GM12878 (cell line): ENCODE results near the gene PRR16. TPM values are rescaled to one million over a fixed set of nuclear protein-coding genes. Genes with fewer than 3 reads are reported as not detected.

ENCODE experiments used
- ATAC-seq: fragments of 200-7000 bp; cut with Tn5 transposase; 3 replicates; pipeline ENCODE4 v1.9.1; 2020; ENCODE audit warnings: mild to moderate bottlenecking, moderate library complexity
- BruUV-seq: library from RNA; stranded (reverse); fragments of 400-500 nt; replicated peaks from 2 replicates; lab custom pipeline; 2021; lab: Mats Ljungman, UMichigan
- CTCF ChIA-PET: fragments of 300-600 bp; sonication (Branson Sonifier 250); formaldehyde crosslinking; extraction: SDS; loops from one replicate; lab custom pipeline; 2021; ENCODE audit warnings: inconsistent platforms; lab: Yijun Ruan, JAX
- POLR2A ChIA-PET: fragments of 350-600 bp; formaldehyde crosslinking; extraction: SDS; loops from one replicate; lab custom pipeline; 2021; ENCODE audit warnings: inconsistent platforms; lab: Charles Lee
- RAD21 ChIA-PET: fragments of 300-600 bp; sonication (Branson Sonifier 250); formaldehyde crosslinking; loops from one replicate; lab custom pipeline; 2023; ENCODE audit warnings: antibody characterized with exemption; ENCODE audit not compliant: unreplicated experiment; lab: Charles Lee
- SMC1A ChIA-PET: fragments of 300-600 bp; sonication (Branson Sonifier 250); formaldehyde crosslinking; loops from one replicate; lab custom pipeline; 2023; ENCODE audit not compliant: unreplicated experiment, uncharacterized antibody; lab: Charles Lee
- DNase-seq: peaks from one replicate; pipeline ENCODE4 v3.0.0-alpha.2; 2011; ENCODE audit warnings: low read depth, low spot score
- FAIRE-seq: peaks from 3 replicates; lab custom pipeline; 2011; peaks lifted over from hg19 to GRCh38; lab: Jason Lieb, UNC
- H2AFZ ChIP-seq: 2 replicates; pipeline ENCODE4 v1.6.0; 2011; ENCODE audit warnings: low read depth, low read length, control low read depth; ENCODE audit not compliant: control insufficient read depth
- H3K27ac ChIP-seq: 2 replicates; pipeline ENCODE4 v1.5.1; 2011; ENCODE audit warnings: control low read depth; ENCODE audit not compliant: control insufficient read depth, insufficient read depth
- H3K27me3 ChIP-seq, 2 experiments: replicated peaks in 1 of 2; 2 replicates each; pipeline versions ENCODE4 v1.6.0 to v1.6.1; 2011; ENCODE audit warnings: low read length in 1 of 2; ENCODE audit not compliant: control insufficient read depth in 2 of 2, insufficient read depth in 2 of 2
- H3K36me3 ChIP-seq, 2 experiments: 2 replicates each; pipeline ENCODE4 v1.5.1; 2011; ENCODE audit warnings: low read length in 1 of 2; ENCODE audit not compliant: control insufficient read depth in 2 of 2, insufficient read depth in 2 of 2
- H3K4me1 ChIP-seq: 2 replicates; pipeline ENCODE4 v1.6.1; 2011; ENCODE audit warnings: mild to moderate bottlenecking, low read length, moderate library complexity, mixed read lengths; ENCODE audit not compliant: control insufficient read depth, insufficient read depth
- H3K4me2 ChIP-seq: 2 replicates; pipeline ENCODE4 v1.6.0; 2011; ENCODE audit warnings: control low read depth; ENCODE audit not compliant: control insufficient read depth, insufficient read depth
- H3K4me3 ChIP-seq: fragments of 200-600 bp; sonication (generic); 2 replicates; pipeline ENCODE4 v1.5.1; 2016
- H3K79me2 ChIP-seq: 2 replicates; pipeline ENCODE4 v1.6.0; 2011; ENCODE audit warnings: low read length; ENCODE audit not compliant: control insufficient read depth, insufficient read depth
- H3K9ac ChIP-seq: 2 replicates; pipeline ENCODE4 v1.8.0; 2011; ENCODE audit warnings: low read length, control low read depth, mixed read lengths; ENCODE audit not compliant: control insufficient read depth, insufficient read depth
- H3K9me3 ChIP-seq: replicated peaks from 3 replicates; pipeline ENCODE4 v1.5.1; 2011; ENCODE audit warnings: mild to moderate bottlenecking, low read length; ENCODE audit not compliant: control insufficient read depth, insufficient read depth
- H4K20me1 ChIP-seq: 2 replicates; pipeline ENCODE4 v1.6.0; 2011; ENCODE audit not compliant: control insufficient read depth, insufficient read depth
- CTCF ChIP-seq, 3 experiments: IDR thresholded peaks in 2 of 3; conservative IDR thresholded peaks in 1 of 3; 2 replicates each; pipeline ENCODE4 v1.5.1; 2011; ENCODE audit warnings: low read depth in 3 of 3, low read length in 3 of 3, mild to moderate bottlenecking in 3 of 3, control low read depth in 2 of 3, moderate library complexity in 2 of 3, inconsistent platforms in 1 of 3, mixed read lengths in 1 of 3; ENCODE audit not compliant: control insufficient read depth in 2 of 3, insufficient read depth in 1 of 3; ENCODE audit errors: extremely low read depth in 1 of 3
- HSF1 ChIP-seq: fragments of 150-350 bp; IDR thresholded peaks from 2 replicates; pipeline ENCODE4 v1.6.1; 2014; ENCODE audit warnings: mild to moderate bottlenecking, low read depth, low read length
- IKZF1 ChIP-seq: fragments of 450-650 bp; conservative IDR thresholded peaks from 2 replicates; pipeline ENCODE4 v1.6.1; 2017; ENCODE audit warnings: antibody characterized with exemption, mild to moderate bottlenecking
- RAD21 ChIP-seq: IDR thresholded peaks from 2 replicates; pipeline ENCODE4 v1.6.1; 2011; ENCODE audit warnings: mild to moderate bottlenecking, low read depth, low read length, moderate library complexity; ENCODE audit not compliant: insufficient read depth
- REST ChIP-seq: IDR thresholded peaks from 2 replicates; pipeline ENCODE4 v1.6.1; 2012; ENCODE audit warnings: mild to moderate bottlenecking, low read depth, low read length
- RUNX3 ChIP-seq: IDR thresholded peaks from 2 replicates; pipeline ENCODE4 v1.6.1; 2012; ENCODE audit warnings: low read length, inconsistent platforms
- USF2 ChIP-seq: IDR thresholded peaks from 2 replicates; pipeline ENCODE4 v1.6.1; 2011; ENCODE audit warnings: low read depth, low read length, improper control_type of control experiment, borderline replicate concordance
- ZBED1 ChIP-seq: IDR thresholded peaks from 2 replicates; pipeline ENCODE4 v1.6.1; 2016; ENCODE audit warnings: borderline replicate concordance
- WGBS: methylation state at CpG from one replicate; pipeline ENCODE4 v1.1.6; 2016; ENCODE audit warnings: low lambda C conversion rate; ENCODE audit not compliant: insufficient replicate concordance, insufficient coverage; ENCODE audit errors: missing lambda C conversion rate; 5-methylcytosine and 5-hydroxymethylcytosine counted together
- in situ Hi-C: fragments of 300-500 bp; cut with MboI; formaldehyde crosslinking; loops from 9 replicates; pipeline ENCODE4 v1.14.3; 2018; ENCODE audit warnings: mixed read lengths
- intact Hi-C: fragments of 100-400 bp; cut with micrococcal nuclease; formaldehyde crosslinking; loops from one replicate; pipeline ENCODE4 v1.14.2; 2022; ENCODE audit not compliant: unreplicated experiment
- polyA plus RNA-seq, 11 experiments: library from polyadenylated mRNA; depleted of rRNA in 4 of 11; unstranded in 6 of 11; stranded (reverse) in 5 of 11; fragments of >200 nt; fragmentation: Nextera tagmentation in 4 of 11; fragmentation: Illumina TruSeq in 1 of 11; extraction: Ambion mirVana in 4 of 11; extraction: Trizol in 1 of 11; gene quantifications; 1 replicate in 1 of 11; 2 replicates in 10 of 11; pipeline versions ENCODE4 v1.2.1 to v1.2.3, GENCODE V29; 2011 to 2016; ENCODE audit warnings: inconsistent platforms in 2 of 11, missing spikeins in 2 of 11, low read depth in 1 of 11
- total RNA-seq, 4 experiments: library from RNA; depleted of rRNA in 3 of 4; stranded (reverse); fragments of >200 nt in 3 of 4; fragmentation: Illumina TruSeq in 1 of 4; extraction: Trizol in 1 of 4; gene quantifications; 2 replicates each; pipeline versions ENCODE4 v1.2.1 to v1.2.3, GENCODE V29; 2013 to 2021

The PRR16 gene
- total and polyA plus RNA-seq, 10 of the 15 experiments (the other 5 are each of a cell fraction or from before 2014, with no cell fraction given), result not detected

GRCh38 chr5:120531215-120531614, 67.1 kb downstream of the PRR16 start:
- WGBS, result 44% methylated on average over 3 of the region's 3 CpGs
- Histone ChIP-seq H3K9ac (no peak overlapping the region), H4K20me1 (no peaks in the 10 kb centered on the region), H2AFZ (no peak overlapping the region), H3K36me3 (no peaks in the 10 kb centered on the region), H3K27ac (no peak overlapping the region), H3K27me3 (no peaks in the 10 kb centered on the region), H3K79me2 (no peaks in the 10 kb centered on the region), H3K9me3 (no peaks in the 10 kb centered on the region), H3K4me2 (no peak overlapping the region), H3K4me1 (no peaks in the 10 kb centered on the region), H3K4me3 (no peak overlapping the region)
- FAIRE-seq, result no peak
- in situ Hi-C loops (no loop called here), intact Hi-C loops (no loop called here)
- POLR2A ChIA-PET, result no interaction called here
- CTCF ChIA-PET, result interaction anchor here (0.9 kb wide), 1 partner anchor 25 kb away, joined by 3 read pairs; no protein-coding TSS in a partner anchor
- RAD21 ChIA-PET, result no interaction called here
- BruUV-seq, result no TSS peak
- no peak for ATAC-seq
- SMC1A ChIA-PET, result interaction anchor here (0.7 kb wide), 1 partner anchor 26 kb away, joined by 3 read pairs; no protein-coding TSS in a partner anchor
- TF ChIP-seq RUNX3 (no peak), CTCF (IDR thresholded peaks at IDR 0.05 in 2 of 3, conservative IDR thresholded peaks at IDR 0.05 in 1 of 3; ENCODE audit: control insufficient read depth in 2 of 3, extremely low read depth in 1 of 3, insufficient read depth in 1 of 3, low read depth in 3 of 3, low read length in 3 of 3) (no peak), REST (no peak), USF2 (no peak), HSF1 (no peak), IKZF1 (no peak), ZBED1 (no peak), RAD21 (no peak)
- DNase-seq, result no peak
